ENCODE results near the gene ZNF70.

ZNF70 gene

GRCh38 chr22:23773483-23774113 is 22.7 kb upstream of the ZNF70 start:
- H3K9me3 Mint-ChIP-seq, result no peaks in the 10 kb centered on the region
- H3K4me3 Mint-ChIP-seq, result peak overlapping the region; percentile 57
- peaks cover 20% of the 10 kb centered on the region for H3K4me1 Mint-ChIP-seq (ENCODE audit: low read depth)
- no peaks in the 10 kb centered on the region for H3K27me3 Mint-ChIP-seq
- H3K36me3 Mint-ChIP-seq (ENCODE audit: low read depth), result no peaks in the 10 kb centered on the region
- no peak overlapping the region for H3K27ac Mint-ChIP-seq
- no peak for DNase-seq

DNA sequence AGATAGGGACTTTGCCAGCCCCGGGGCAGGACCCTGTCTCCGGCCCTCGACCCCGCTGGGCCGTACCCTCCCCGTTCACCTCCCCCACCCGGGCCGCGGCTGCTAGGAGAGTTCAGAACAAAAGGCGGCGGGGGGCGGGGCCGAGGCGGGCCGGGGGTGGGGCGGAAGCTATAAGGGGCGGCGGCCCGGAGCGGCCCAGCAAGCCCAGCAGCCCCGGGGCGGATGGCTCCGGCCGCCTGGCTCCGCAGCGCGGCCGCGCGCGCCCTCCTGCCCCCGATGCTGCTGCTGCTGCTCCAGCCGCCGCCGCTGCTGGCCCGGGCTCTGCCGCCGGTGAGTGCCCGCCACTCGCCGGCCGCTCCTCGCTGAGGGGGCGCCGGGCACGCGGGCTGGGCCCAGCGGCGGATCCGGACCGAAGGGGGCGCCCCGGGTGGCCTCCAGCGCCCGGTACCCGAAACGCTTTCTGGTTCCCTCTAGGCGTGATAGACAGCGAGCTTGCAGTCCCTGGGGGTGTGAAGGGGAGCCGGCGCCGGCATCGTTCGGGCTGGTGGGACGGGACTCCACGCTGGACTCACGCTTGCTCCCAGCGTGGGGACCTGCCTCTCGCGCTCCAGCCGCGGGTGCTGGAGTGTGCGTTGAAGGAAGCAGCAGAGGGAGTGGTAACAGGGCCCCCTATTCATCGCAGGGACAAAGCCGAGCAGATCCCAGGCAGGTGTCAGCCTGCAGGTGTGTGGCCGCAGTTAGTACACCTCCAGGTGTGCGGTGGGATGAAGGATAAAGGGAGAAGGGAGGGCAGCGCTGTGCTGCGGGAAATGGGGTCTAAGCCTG is 21.9 kb upstream of the ZNF70 start, which contains the start of gene MMP11:
Gene MMP11 (plus strand): TSS at position 201 of the 825 bp plus-strand sequence. CDS start 22 bp downstream, at position 223.
- Mint-ChIP-seq H3K4me1 (ENCODE audit: low read depth) (peaks cover 20% of the 10 kb centered on the region), H3K36me3 (ENCODE audit: low read depth) (no peaks in the 10 kb centered on the region), H3K4me3 (peak within 1 kb of the TSS; percentile 57), H3K9me3 (no peaks in the 10 kb centered on the region), H3K27me3 (no peaks in the 10 kb centered on the region), H3K27ac (peak within 1 kb of the TSS; percentile 44)
- DNase-seq, result peak; percentile 73

- Mint-ChIP-seq H3K9me3 (no peaks in the 10 kb centered on the region), H3K27ac (peak overlapping the region; percentile 44), H3K4me3 (peak overlapping the region; percentile 57), H3K27me3 (no peaks in the 10 kb centered on the region), H3K36me3 (ENCODE audit: low read depth) (no peaks in the 10 kb centered on the region), H3K4me1 (ENCODE audit: low read depth) (peaks cover 20% of the 10 kb centered on the region)
- DNase-seq, result no peak
Observed at GRCh38 chr22:23772315-23772648, 21.4 kb upstream of the ZNF70 start.

DNA sequence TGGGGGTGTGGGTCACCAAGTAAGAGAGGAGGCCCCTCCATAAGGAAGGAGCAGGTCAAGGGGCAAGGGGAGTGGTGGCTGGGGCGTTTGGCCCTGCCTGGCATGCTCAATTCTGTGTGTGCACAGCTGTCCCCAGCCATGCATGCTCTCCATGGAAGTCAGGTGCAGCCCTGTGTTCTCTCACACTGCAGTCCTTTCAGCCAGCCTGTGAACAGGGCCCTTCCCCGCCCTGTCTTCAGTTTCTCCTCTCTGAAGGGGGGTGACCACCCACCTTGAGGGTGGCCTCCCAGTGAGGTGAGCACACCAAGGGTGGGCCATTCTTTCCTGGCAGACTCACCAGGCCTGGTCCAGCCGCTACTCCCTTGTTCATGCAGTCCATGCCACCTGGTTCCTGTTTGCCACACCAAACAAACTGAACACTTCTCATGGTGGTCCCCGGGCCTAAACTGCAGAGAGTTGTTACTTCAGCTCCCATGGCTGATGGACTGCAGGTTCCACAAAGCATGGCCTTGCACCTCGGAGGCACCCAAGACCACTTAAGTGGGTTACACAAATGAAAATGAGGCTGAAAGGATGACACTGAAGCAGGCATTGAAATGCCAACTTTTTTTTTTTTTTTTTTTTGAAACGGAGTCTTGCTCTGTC is 18.5 kb upstream of the ZNF70 start:
- H3K36me3 Mint-ChIP-seq (ENCODE audit: low read depth), result peaks cover 23% of the 10 kb centered on the region
- no peaks in the 10 kb centered on the region for H3K9me3 Mint-ChIP-seq
- peaks cover 40% of the 10 kb centered on the region for H3K4me1 Mint-ChIP-seq (ENCODE audit: low read depth)
- no peak for DNase-seq
- H3K27me3 Mint-ChIP-seq, result no peaks in the 10 kb centered on the region
- H3K27ac Mint-ChIP-seq, result no peak overlapping the region
- peak overlapping the region; percentile 85 for H3K4me3 Mint-ChIP-seq

GRCh38 chr22:23767673-23768548 is 17.0 kb upstream of the ZNF70 start, which contains the start of gene CHCHD10:
CHCHD10 (minus strand) TSS chr22:23767972; CDS start chr22:23767874, 98 bp downstream.
- H3K36me3 Mint-ChIP-seq (ENCODE audit: low read depth), result peaks cover 30% of the 10 kb centered on the region
- peak within 1 kb of the TSS; percentile 88 for H3K27ac Mint-ChIP-seq
- H3K9me3 Mint-ChIP-seq, result no peaks in the 10 kb centered on the region
- peak within 1 kb of the TSS; percentile 85 for H3K4me3 Mint-ChIP-seq
- peak; percentile 92 for DNase-seq
- H3K27me3 Mint-ChIP-seq, result no peaks in the 10 kb centered on the region
- peaks cover 50% of the 10 kb centered on the region for H3K4me1 Mint-ChIP-seq (ENCODE audit: low read depth)

- H3K9me3 Mint-ChIP-seq, result no peaks in the 10 kb centered on the region
- H3K4me1 Mint-ChIP-seq (ENCODE audit: low read depth), result peaks cover 54% of the 10 kb centered on the region
- DNase-seq, result no peak
- H3K36me3 Mint-ChIP-seq (ENCODE audit: low read depth), result peaks cover 33% of the 10 kb centered on the region
- no peaks in the 10 kb centered on the region for H3K27me3 Mint-ChIP-seq
- peak overlapping the region; percentile 85 for H3K4me3 Mint-ChIP-seq
- peak overlapping the region; percentile 88 for H3K27ac Mint-ChIP-seq
Observed at GRCh38 chr22:23767303-23767672, 16.4 kb upstream of the ZNF70 start.

GRCh38 chr22:23764899-23765881 is 14.3 kb upstream of the ZNF70 start:
- H3K27me3 Mint-ChIP-seq, result no peaks in the 10 kb centered on the region
- H3K9me3 Mint-ChIP-seq, result no peaks in the 10 kb centered on the region
- no peak for DNase-seq
- peaks cover 33% of the 10 kb centered on the region for H3K36me3 Mint-ChIP-seq (ENCODE audit: low read depth)
- peak overlapping the region; percentile 79 for H3K27ac Mint-ChIP-seq
- H3K4me1 Mint-ChIP-seq (ENCODE audit: low read depth), result peaks cover 45% of the 10 kb centered on the region
- peak overlapping the region; percentile 61 for H3K4me3 Mint-ChIP-seq

DNA sequence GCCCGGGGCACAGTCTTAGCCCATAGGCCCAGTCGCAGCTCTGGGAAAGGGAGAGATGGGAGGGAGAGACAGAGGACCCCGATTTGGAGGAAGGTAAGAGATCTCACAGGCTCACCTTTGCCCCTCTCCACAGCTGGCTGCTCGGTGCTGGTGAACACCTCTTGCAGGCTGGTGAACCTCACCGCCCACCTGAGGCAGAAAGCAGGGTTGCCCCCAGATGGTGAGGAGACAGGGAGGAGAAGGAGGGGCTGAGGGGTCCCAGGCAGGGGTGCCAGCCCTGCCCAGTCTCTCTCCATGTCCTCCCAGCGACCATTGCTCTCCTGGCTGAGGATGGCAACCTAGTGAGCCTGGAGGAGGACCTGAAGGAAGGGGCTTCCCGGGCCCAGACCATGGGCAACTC is 13.0 kb upstream of the ZNF70 start:
- Mint-ChIP-seq H3K27ac (peak overlapping the region; percentile 81), H3K4me1 (ENCODE audit: low read depth) (peaks cover 41% of the 10 kb centered on the region), H3K9me3 (no peaks in the 10 kb centered on the region)

DNA sequence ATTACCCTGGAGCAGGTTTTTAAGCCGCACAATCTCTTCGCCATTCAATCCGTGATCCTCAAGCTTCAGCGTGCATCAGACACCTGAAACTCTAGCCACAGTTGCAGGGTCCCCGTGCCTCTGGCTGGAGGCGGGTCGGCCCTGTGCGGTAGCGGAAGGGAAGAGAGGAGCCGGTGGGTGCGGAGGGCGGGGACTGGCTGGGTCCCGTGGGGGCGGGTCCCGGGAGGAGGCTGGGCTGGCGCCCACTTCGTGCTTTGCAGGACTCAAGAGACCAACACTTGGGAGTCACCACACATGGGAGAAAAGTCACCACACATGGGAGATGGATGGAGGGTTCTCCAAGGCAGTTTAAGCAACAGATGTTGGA is 12.7 kb upstream of the ZNF70 start:
- peak overlapping the region; percentile 68 for H3K4me3 Mint-ChIP-seq
- H3K27me3 Mint-ChIP-seq, result no peaks in the 10 kb centered on the region
- DNase-seq, result peak; percentile 78
- H3K4me1 Mint-ChIP-seq (ENCODE audit: low read depth), result peaks cover 41% of the 10 kb centered on the region
- peak overlapping the region; percentile 81 for H3K27ac Mint-ChIP-seq
- H3K9me3 Mint-ChIP-seq, result no peaks in the 10 kb centered on the region
- H3K36me3 Mint-ChIP-seq (ENCODE audit: low read depth), result peaks cover 33% of the 10 kb centered on the region

More for the DNA sequence above, 13.0 kb upstream of the ZNF70 start:
- Mint-ChIP-seq H3K36me3 (ENCODE audit: low read depth) (peaks cover 33% of the 10 kb centered on the region), H3K27me3 (no peaks in the 10 kb centered on the region), H3K4me3 (peak overlapping the region; percentile 68)
- DNase-seq, result no peak

DNA sequence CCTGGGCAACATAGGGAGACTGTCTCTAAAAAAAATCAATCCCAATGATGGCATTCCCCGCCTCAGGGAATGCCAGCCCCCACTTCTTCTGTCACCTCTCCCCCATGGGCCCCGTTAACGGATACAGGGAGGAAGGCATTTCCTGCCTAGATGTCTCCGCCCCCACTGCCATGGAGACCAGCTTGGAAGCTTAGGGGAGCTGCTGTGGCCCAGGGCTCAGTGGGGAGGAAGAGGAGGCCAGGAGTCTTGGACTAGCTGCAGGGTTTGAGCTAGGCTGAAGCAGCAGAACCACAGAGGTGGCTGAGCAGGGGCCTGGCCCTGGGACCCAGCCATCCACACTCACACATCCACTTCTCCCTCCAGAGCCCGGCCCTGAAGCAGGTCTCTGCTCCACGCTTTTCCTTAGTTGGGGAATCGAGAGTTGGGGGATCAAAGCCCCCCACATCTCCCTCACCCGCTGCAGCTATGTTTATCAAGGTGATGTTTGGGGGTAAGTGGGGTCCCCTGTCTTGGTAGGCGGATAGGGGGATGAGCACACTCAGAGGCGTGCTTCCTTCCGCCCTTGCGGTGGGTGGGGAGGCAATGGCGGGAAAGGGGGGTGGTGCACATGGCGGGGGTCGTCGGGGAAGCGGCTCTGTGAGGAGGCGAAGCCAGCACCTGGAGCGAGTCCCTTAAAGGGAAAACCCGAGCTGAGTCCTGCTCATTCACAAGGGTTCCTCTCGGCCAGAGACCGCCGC is 12.1 kb upstream of the ZNF70 start, which contains the start of gene C22orf15:
Gene C22orf15 (plus strand): TSS at position 149 of the 737 bp plus-strand sequence. CDS start 317 bp downstream, at position 466.
- peak; percentile 51 for DNase-seq
- Mint-ChIP-seq H3K36me3 (ENCODE audit: low read depth) (peaks cover 33% of the 10 kb centered on the region), H3K9me3 (no peaks in the 10 kb centered on the region), H3K4me3 (peak within 1 kb of the TSS; percentile 68), H3K27ac (peak within 1 kb of the TSS; percentile 81), H3K27me3 (no peaks in the 10 kb centered on the region), H3K4me1 (ENCODE audit: low read depth) (peaks cover 41% of the 10 kb centered on the region)

- H3K27me3 Mint-ChIP-seq, result no peaks in the 10 kb centered on the region
Observed at GRCh38 chr22:23760056-23760455, 9.1 kb upstream of the ZNF70 start.

DNA sequence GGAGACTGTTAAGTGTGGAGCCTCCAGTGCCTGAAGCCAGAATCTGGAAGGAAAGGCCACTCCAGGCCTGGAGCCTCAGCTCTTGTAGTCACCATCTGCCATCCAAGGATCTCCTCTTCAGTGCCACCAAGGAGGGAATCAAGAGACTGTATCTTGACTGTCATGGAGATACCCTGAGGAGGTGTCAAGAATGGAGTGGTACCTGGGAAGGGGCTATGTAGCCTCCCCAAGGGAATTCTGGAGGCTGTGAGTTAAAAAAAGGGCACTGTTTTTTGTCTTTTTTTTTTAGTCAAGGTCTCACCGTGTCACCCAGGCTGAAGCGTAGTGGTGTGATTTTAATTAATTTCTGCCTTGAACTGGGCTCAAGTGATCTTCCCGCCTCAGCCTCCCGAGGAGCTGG is 8.7 kb upstream of the ZNF70 start:
- Mint-ChIP-seq H3K36me3 (ENCODE audit: low read depth) (peaks cover 11% of the 10 kb centered on the region), H3K4me3 (no peak overlapping the region), H3K9me3 (no peaks in the 10 kb centered on the region), H3K4me1 (ENCODE audit: low read depth) (peaks cover 22% of the 10 kb centered on the region), H3K27me3 (no peaks in the 10 kb centered on the region), H3K27ac (no peak overlapping the region)
- no peak for DNase-seq

More at GRCh38 chr22:23760056-23760455, 9.1 kb upstream of the ZNF70 start:
- H3K9me3 Mint-ChIP-seq, result no peaks in the 10 kb centered on the region
- H3K4me3 Mint-ChIP-seq, result no peak overlapping the region
- DNase-seq, result no peak
- peaks cover 27% of the 10 kb centered on the region for H3K4me1 Mint-ChIP-seq (ENCODE audit: low read depth)
- no peak overlapping the region for H3K27ac Mint-ChIP-seq
- H3K36me3 Mint-ChIP-seq (ENCODE audit: low read depth), result peaks cover 16% of the 10 kb centered on the region

Measured in activated T-cell treated with anti-CD3 and anti-CD28 coated beads, Interleukin-2, amount 50 U/mL, for 24 hours (primary cell).